ENCODE measurements around the gene AFF3.

AFF3 gene

DNA sequence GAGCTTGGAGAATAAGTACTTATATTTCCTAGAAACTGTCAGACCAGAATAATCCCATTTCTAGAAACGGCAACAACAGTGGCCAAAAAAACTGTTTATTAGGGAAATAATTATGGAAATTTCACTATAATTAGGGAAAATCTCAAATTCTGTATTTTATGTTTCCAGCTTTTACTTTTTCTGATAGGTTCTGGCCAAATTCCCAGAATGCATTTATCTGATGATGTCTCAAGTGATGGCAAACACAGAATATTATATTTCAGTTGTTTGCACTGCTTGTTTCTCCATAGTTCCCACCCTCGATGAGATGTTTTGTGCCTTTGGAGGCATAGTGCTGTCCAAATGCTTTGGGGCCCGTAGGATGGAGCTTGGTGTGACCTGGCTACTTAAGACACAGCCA, 66.9 kb downstream of the AFF3 start:
- H3K4me1 Mint-ChIP-seq: peaks cover 20% of the 10 kb centered on the region
- H3K27ac Mint-ChIP-seq: no peak overlapping the region
- TF ChIP-seq, protein P1, sequence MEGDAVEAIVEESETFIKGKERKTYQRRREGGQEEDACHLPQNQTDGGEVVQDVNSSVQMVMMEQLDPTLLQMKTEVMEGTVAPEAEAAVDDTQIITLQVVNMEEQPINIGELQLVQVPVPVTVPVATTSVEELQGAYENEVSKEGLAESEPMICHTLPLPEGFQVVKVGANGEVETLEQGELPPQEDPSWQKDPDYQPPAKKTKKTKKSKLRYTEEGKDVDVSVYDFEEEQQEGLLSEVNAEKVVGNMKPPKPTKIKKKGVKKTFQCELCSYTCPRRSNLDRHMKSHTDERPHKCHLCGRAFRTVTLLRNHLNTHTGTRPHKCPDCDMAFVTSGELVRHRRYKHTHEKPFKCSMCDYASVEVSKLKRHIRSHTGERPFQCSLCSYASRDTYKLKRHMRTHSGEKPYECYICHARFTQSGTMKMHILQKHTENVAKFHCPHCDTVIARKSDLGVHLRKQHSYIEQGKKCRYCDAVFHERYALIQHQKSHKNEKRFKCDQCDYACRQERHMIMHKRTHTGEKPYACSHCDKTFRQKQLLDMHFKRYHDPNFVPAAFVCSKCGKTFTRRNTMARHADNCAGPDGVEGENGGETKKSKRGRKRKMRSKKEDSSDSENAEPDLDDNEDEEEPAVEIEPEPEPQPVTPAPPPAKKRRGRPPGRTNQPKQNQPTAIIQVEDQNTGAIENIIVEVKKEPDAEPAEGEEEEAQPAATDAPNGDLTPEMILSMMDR (IDR thresholded peaks at IDR 0.05): no peak
- no peak for DNase-seq
- no peaks in the 10 kb centered on the region for H3K9me3 Mint-ChIP-seq
- H3K36me3 Mint-ChIP-seq (ENCODE audit: low read depth): peaks cover 65% of the 10 kb centered on the region
- H3K27me3 Mint-ChIP-seq (ENCODE audit: low read depth, poor library complexity): no peaks in the 10 kb centered on the region
- no peak overlapping the region for H3K4me3 Mint-ChIP-seq

DNA sequence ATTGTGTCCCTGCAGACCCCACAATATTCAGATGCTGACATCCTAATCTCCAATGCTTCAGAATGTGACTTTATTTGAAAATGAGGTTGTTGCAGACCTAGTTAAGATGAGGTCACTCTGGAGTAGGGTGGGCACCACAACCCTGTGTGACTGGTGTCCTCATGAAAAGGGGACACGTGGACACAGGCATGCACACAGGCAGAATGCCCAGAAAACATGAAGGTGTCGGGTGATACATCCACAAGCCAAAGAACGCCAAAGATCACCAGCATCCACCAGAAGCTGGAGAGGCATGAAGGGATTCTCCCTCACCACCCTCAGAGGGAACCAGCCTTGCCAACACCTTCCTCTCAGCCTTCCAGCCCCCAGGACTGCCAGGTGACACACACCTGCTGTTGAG, 69.3 kb downstream of the AFF3 start:
- TF ChIP-seq, protein P1 (IDR thresholded peaks at IDR 0.05): no peak
- Mint-ChIP-seq H3K36me3 (ENCODE audit: low read depth) (peaks cover 72% of the 10 kb centered on the region), H3K9me3 (no peaks in the 10 kb centered on the region), H3K27ac (no peak overlapping the region), H3K4me3 (no peak overlapping the region), H3K4me1 (peaks cover 24% of the 10 kb centered on the region), H3K27me3 (ENCODE audit: low read depth, poor library complexity) (no peaks in the 10 kb centered on the region)
- DNase-seq: no peak

DNA sequence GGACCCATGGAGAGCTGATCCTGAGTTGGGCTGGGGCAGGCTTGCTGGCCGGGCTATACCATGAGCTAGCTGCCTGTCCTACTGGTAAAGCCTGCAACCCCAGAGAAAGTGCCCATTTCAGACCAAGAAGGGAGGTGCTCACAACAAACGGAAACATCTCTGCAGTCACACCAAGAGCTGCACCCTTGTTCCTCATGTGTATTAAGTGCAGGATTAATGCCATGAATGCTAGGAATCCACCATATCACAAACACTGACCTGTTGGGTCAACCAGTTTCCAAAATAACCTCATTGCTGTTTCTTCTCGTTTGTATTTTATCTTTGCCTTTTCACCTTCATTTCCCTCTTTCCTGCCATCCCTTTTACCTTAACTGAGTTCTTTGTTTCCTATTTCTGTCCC, 69.9 kb downstream of the AFF3 start:
- H3K27me3 Mint-ChIP-seq (ENCODE audit: low read depth, poor library complexity): no peaks in the 10 kb centered on the region
- DNase-seq: no peak
- TF ChIP-seq, protein P1 (IDR thresholded peaks at IDR 0.05): no peak
- H3K36me3 Mint-ChIP-seq (ENCODE audit: low read depth): peaks cover 73% of the 10 kb centered on the region
- H3K27ac Mint-ChIP-seq: no peak overlapping the region
- no peak overlapping the region for H3K4me3 Mint-ChIP-seq
- no peaks in the 10 kb centered on the region for H3K9me3 Mint-ChIP-seq
- H3K4me1 Mint-ChIP-seq: peaks cover 31% of the 10 kb centered on the region

DNA sequence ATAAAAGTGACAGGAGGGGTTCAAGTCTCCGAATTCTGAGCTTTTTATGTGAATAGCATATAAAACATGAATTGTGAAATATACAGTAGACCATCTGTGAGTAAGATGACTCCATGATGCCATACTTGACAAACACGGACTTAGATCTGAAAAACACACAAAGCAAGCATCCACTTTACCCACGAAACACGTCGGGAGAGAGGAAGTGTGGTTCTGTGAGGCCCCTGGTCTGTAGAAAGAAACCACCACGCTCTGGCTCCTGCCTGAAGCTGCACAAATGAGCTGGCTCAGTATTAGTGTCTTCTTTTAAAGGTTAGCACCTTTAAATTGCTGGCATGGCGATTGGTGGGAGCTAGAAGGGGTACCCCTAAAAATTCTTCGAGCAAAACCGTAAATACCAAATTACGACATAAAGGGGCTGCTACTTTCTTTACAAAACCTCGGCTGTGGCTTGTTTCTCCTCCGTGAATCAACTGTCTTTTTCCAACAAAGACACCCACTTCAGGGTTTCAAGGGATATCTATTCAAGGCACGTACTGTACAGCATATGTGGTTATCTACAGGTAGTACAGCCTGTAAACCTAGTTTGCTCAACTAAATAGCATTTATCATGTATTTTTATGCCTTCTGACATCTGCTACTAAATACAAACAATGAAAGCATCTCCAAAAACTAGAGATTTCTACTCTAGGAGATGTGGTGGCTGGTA, 70.9 kb downstream of the AFF3 start:
- no peaks in the 10 kb centered on the region for H3K27me3 Mint-ChIP-seq (ENCODE audit: low read depth, poor library complexity)
- TF ChIP-seq, protein P1 (IDR thresholded peaks at IDR 0.05): no peak
- H3K4me1 Mint-ChIP-seq: peaks cover 40% of the 10 kb centered on the region
- no peaks in the 10 kb centered on the region for H3K9me3 Mint-ChIP-seq
- no peak overlapping the region for H3K4me3 Mint-ChIP-seq
- peaks cover 77% of the 10 kb centered on the region for H3K36me3 Mint-ChIP-seq (ENCODE audit: low read depth)
- no peak for DNase-seq
- H3K27ac Mint-ChIP-seq: peak overlapping the region; percentile 79

DNA sequence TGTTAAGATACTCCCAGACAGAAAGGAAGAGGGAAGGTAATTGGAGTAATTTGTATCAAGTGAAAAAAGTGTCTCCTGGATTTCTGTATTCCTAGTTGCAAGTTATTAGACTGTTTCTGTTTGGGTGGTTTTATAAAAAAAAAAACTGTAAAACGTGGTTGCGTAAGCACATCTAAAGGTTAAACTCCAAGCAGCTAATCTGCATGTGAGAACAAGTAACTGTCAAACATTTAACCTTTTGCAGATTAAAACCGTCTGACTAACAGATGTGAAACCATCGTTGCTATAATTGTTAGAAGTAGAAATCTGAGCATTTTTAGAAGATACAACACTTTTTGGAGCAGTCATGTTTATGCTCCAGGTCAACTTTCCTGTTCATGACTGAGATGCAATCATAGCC, 72.3 kb downstream of the AFF3 start:
- TF ChIP-seq, protein P1 (IDR thresholded peaks at IDR 0.05): no peak
- Mint-ChIP-seq H3K9me3 (peaks cover 1% of the 10 kb centered on the region), H3K4me3 (no peak overlapping the region), H3K4me1 (peaks cover 42% of the 10 kb centered on the region), H3K27me3 (ENCODE audit: low read depth, poor library complexity) (no peaks in the 10 kb centered on the region), H3K27ac (no peak overlapping the region), H3K36me3 (ENCODE audit: low read depth) (peaks cover 83% of the 10 kb centered on the region)
- DNase-seq: no peak

DNA sequence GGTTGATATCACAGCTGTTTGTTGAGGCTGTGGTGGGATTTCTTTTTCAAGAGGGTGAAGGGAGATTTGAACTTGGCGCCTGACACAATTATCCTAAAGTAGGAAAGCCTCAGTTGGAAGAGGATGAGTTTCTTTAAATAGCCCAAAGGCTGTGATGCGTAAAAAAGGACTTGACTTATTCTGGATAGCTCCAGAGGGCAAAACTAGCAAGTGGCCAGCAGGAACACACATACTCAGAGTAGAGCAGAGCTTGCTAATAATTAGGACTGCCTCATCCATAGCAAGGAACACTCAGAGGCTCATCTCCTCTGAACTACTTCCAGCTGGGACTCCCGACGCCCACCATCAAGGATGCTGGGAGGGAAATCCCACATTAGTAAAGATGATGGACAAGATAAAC, 74.0 kb downstream of the AFF3 start:
- Mint-ChIP-seq H3K4me1 (peaks cover 37% of the 10 kb centered on the region), H3K4me3 (no peak overlapping the region), H3K27me3 (ENCODE audit: low read depth, poor library complexity) (no peaks in the 10 kb centered on the region), H3K36me3 (ENCODE audit: low read depth) (peaks cover 84% of the 10 kb centered on the region), H3K9me3 (peaks cover 18% of the 10 kb centered on the region), H3K27ac (peak overlapping the region; percentile 10)
- no peak for DNase-seq
- TF ChIP-seq, protein P1 (IDR thresholded peaks at IDR 0.05): no peak
